Transverse colon (tissue), 4 donors: ENCODE results near the gene CECR2.

ENCODE experiments used
- POLR2AphosphoS5 ChIP-seq, 3 donors: sonication (generic); formaldehyde crosslinking; IDR thresholded peaks; one replicate each; pipeline ENCODE4 v1.6.1; 2016; ENCODE audit warnings: antibody characterized with exemption in 3 of 3
- TF ChIP-seq, protein P1 (sequence below), 5 experiments: fragments of 200-600 bp in 3 of 5; fragments of 450-650 bp in 2 of 5; sonication (generic) in 3 of 5; IDR thresholded peaks; 1 replicate in 2 of 5; 2 replicates in 3 of 5; pipeline ENCODE4 v1.5.1; 2016 to 2017; ENCODE audit warnings: antibody characterized with exemption in 5 of 5, inconsistent platforms in 3 of 5, mild to moderate bottlenecking in 2 of 5, moderate library complexity in 1 of 5

GRCh38 chr22:17436981-17437412 lies 67.7 kb downstream of the CECR2 start:
- TF ChIP-seq, protein P1, sequence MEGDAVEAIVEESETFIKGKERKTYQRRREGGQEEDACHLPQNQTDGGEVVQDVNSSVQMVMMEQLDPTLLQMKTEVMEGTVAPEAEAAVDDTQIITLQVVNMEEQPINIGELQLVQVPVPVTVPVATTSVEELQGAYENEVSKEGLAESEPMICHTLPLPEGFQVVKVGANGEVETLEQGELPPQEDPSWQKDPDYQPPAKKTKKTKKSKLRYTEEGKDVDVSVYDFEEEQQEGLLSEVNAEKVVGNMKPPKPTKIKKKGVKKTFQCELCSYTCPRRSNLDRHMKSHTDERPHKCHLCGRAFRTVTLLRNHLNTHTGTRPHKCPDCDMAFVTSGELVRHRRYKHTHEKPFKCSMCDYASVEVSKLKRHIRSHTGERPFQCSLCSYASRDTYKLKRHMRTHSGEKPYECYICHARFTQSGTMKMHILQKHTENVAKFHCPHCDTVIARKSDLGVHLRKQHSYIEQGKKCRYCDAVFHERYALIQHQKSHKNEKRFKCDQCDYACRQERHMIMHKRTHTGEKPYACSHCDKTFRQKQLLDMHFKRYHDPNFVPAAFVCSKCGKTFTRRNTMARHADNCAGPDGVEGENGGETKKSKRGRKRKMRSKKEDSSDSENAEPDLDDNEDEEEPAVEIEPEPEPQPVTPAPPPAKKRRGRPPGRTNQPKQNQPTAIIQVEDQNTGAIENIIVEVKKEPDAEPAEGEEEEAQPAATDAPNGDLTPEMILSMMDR (IDR thresholded peaks at IDR 0.05), result no peak
- no peak for TF ChIP-seq POLR2AphosphoS5 (IDR thresholded peaks at IDR 0.05)
